ENCODE data around the gene ELF5. TPM values are rescaled to one million over a fixed set of nuclear protein-coding genes. Genes with fewer than 3 reads are reported as not detected.

The ELF5 gene
- total RNA-seq, 5 donors from 2014 or later (not counting 1 experiment from before 2014, with no cell fraction given): not detected

- H3K27me3 ChIP-seq (replicated peaks in 1 of 2; ENCODE audit: control insufficient read depth in 2 of 2, extremely low read depth in 1 of 2, insufficient read depth in 2 of 2, low read length in 1 of 2): peaks cover 0 to 6% of the 10 kb centered on the region in 2 experiments
- H3K9me3 ChIP-seq: no peaks in the 10 kb centered on the region
- H3K36me3 ChIP-seq (ENCODE audit: control insufficient read depth in 2 of 2, extremely low read depth in 1 of 2, insufficient read depth in 1 of 2, low read length in 1 of 2): no peaks in the 10 kb centered on the region
- H3K4me3 ChIP-seq (ENCODE audit: control insufficient read depth in 1 of 2, extremely low read depth in 1 of 2, low read length in 1 of 2): no peak overlapping the region
- 83% methylated on average over 7 of the region's 9 CpGs for WGBS (ENCODE audit: insufficient coverage)
- no peaks in the 10 kb centered on the region for H3K36me3 Mint-ChIP-seq
- ATAC-seq (replicated peaks in 1 of 4) (no peak), DNase-seq (no peak)
- H3K4me1 Mint-ChIP-seq: no peaks in the 10 kb centered on the region
- peaks cover 16% of the 10 kb centered on the region in 2 donors for H3K27me3 Mint-ChIP-seq
- H3K4me1 ChIP-seq (ENCODE audit: control insufficient read depth in 1 of 2, extremely low read depth in 1 of 2, insufficient read depth in 2 of 2, low read length in 2 of 2): no peaks in the 10 kb centered on the region
- H3K27ac Mint-ChIP-seq: no peak overlapping the region
- H3K27ac ChIP-seq (ENCODE audit: low read length): no peak overlapping the region
- ChIA-PET CTCF (no interaction called here), POLR2A (no interaction called here)
- no peak overlapping the region for H3K4me3 Mint-ChIP-seq
- no peaks in the 10 kb centered on the region for H3K9me3 Mint-ChIP-seq
Measured at GRCh38 chr11:34525888-34526657, 12.5 kb upstream of the ELF5 start.

GRCh38 chr11:34525098-34525497 lies 11.5 kb upstream of the ELF5 start:
- Mint-ChIP-seq H3K27ac (no peak overlapping the region), H3K4me3 (no peak overlapping the region), H3K4me1 (no peaks in the 10 kb centered on the region), H3K36me3 (no peaks in the 10 kb centered on the region), H3K9me3 (no peaks in the 10 kb centered on the region), H3K27me3 (peaks cover 11 to 14% of the 10 kb centered on the region in 2 donors)
- ChIA-PET POLR2A (no interaction called here), CTCF (no interaction called here)
- ATAC-seq (replicated peaks in 1 of 4) (no peak), DNase-seq (no peak)
- Histone ChIP-seq H3K27me3 (replicated peaks in 1 of 2; ENCODE audit: control insufficient read depth in 2 of 2, extremely low read depth in 1 of 2, insufficient read depth in 2 of 2, low read length in 1 of 2) (peaks cover 0 to 6% of the 10 kb centered on the region in 2 experiments), H3K36me3 (ENCODE audit: control insufficient read depth in 2 of 2, extremely low read depth in 1 of 2, insufficient read depth in 1 of 2, low read length in 1 of 2) (no peaks in the 10 kb centered on the region), H3K4me3 (ENCODE audit: control insufficient read depth in 1 of 2, extremely low read depth in 1 of 2, low read length in 1 of 2) (no peak overlapping the region), H3K27ac (ENCODE audit: low read length) (no peak overlapping the region), H3K4me1 (ENCODE audit: control insufficient read depth in 1 of 2, extremely low read depth in 1 of 2, insufficient read depth in 2 of 2, low read length in 2 of 2) (no peaks in the 10 kb centered on the region), H3K9me3 (no peaks in the 10 kb centered on the region)
- 86% methylated on average over 1 of the region's 4 CpGs for WGBS (ENCODE audit: insufficient coverage)

- H3K4me1 Mint-ChIP-seq: no peaks in the 10 kb centered on the region
- no peaks in the 10 kb centered on the region for H3K36me3 Mint-ChIP-seq
- Histone ChIP-seq H3K27ac (ENCODE audit: low read length) (no peak overlapping the region), H3K27me3 (replicated peaks in 1 of 2; ENCODE audit: control insufficient read depth in 2 of 2, extremely low read depth in 1 of 2, insufficient read depth in 2 of 2, low read length in 1 of 2) (peaks cover 0 to 6% of the 10 kb centered on the region in 2 experiments), H3K4me3 (ENCODE audit: control insufficient read depth in 1 of 2, extremely low read depth in 1 of 2, low read length in 1 of 2) (no peak overlapping the region), H3K4me1 (ENCODE audit: control insufficient read depth in 1 of 2, extremely low read depth in 1 of 2, insufficient read depth in 2 of 2, low read length in 2 of 2) (no peaks in the 10 kb centered on the region), H3K9me3 (no peaks in the 10 kb centered on the region), H3K36me3 (ENCODE audit: control insufficient read depth in 2 of 2, extremely low read depth in 1 of 2, insufficient read depth in 1 of 2, low read length in 1 of 2) (no peaks in the 10 kb centered on the region)
- WGBS (ENCODE audit: insufficient coverage): 84% methylated on average over 9 of the region's 12 CpGs
- ATAC-seq (replicated peaks in 1 of 4): no peak
- H3K27ac Mint-ChIP-seq: no peak overlapping the region
- CTCF ChIA-PET: no interaction called here
- H3K4me3 Mint-ChIP-seq: no peak overlapping the region
- POLR2A ChIA-PET: no interaction called here
- H3K9me3 Mint-ChIP-seq: no peaks in the 10 kb centered on the region
- peaks cover 8 to 11% of the 10 kb centered on the region in 2 donors for H3K27me3 Mint-ChIP-seq
- DNase-seq: no peak
Measured at GRCh38 chr11:34524696-34525095, 11.1 kb upstream of the ELF5 start.

GRCh38 chr11:34523053-34523452 lies 9.5 kb upstream of the ELF5 start:
- H3K27ac ChIP-seq (ENCODE audit: low read length): no peak overlapping the region
- no peak for ATAC-seq (replicated peaks in 1 of 4)
- POLR2A ChIA-PET: no interaction called here
- CTCF ChIA-PET: no interaction called here
- no peak for DNase-seq
- no peaks in the 10 kb centered on the region for H3K4me1 ChIP-seq (ENCODE audit: control insufficient read depth in 1 of 2, extremely low read depth in 1 of 2, insufficient read depth in 2 of 2, low read length in 2 of 2)
- no peaks in the 10 kb centered on the region for H3K4me1 Mint-ChIP-seq
- peaks cover 0 to 6% of the 10 kb centered on the region in 2 experiments for H3K27me3 ChIP-seq (replicated peaks in 1 of 2; ENCODE audit: control insufficient read depth in 2 of 2, extremely low read depth in 1 of 2, insufficient read depth in 2 of 2, low read length in 1 of 2)
- no peak overlapping the region for H3K27ac Mint-ChIP-seq
- no peak overlapping the region for H3K4me3 Mint-ChIP-seq
- no peaks in the 10 kb centered on the region for H3K36me3 ChIP-seq (ENCODE audit: control insufficient read depth in 2 of 2, extremely low read depth in 1 of 2, insufficient read depth in 1 of 2, low read length in 1 of 2)
- no peak overlapping the region for H3K4me3 ChIP-seq (ENCODE audit: control insufficient read depth in 1 of 2, extremely low read depth in 1 of 2, low read length in 1 of 2)
- no peaks in the 10 kb centered on the region for H3K9me3 Mint-ChIP-seq
- 72% methylated on average over 2 of the region's 3 CpGs for WGBS (ENCODE audit: insufficient coverage)
- H3K36me3 Mint-ChIP-seq: no peaks in the 10 kb centered on the region
- no peaks in the 10 kb centered on the region for H3K9me3 ChIP-seq
- H3K27me3 Mint-ChIP-seq: peaks cover 0 to 5% of the 10 kb centered on the region in 2 donors

- DNase-seq: no peak
- no peak overlapping the region for H3K27ac ChIP-seq (ENCODE audit: low read length)
- no peaks in the 10 kb centered on the region for H3K9me3 Mint-ChIP-seq
- H3K27me3 ChIP-seq (replicated peaks in 1 of 2; ENCODE audit: control insufficient read depth in 2 of 2, extremely low read depth in 1 of 2, insufficient read depth in 2 of 2, low read length in 1 of 2): peaks cover 0 to 6% of the 10 kb centered on the region in 2 experiments
- peaks cover 0 to 5% of the 10 kb centered on the region in 2 donors for H3K27me3 Mint-ChIP-seq
- CTCF ChIA-PET: no interaction called here
- H3K36me3 ChIP-seq (ENCODE audit: control insufficient read depth in 2 of 2, extremely low read depth in 1 of 2, insufficient read depth in 1 of 2, low read length in 1 of 2): no peaks in the 10 kb centered on the region
- H3K4me1 ChIP-seq (ENCODE audit: control insufficient read depth in 1 of 2, extremely low read depth in 1 of 2, insufficient read depth in 2 of 2, low read length in 2 of 2): no peaks in the 10 kb centered on the region
- no peak overlapping the region for H3K4me3 ChIP-seq (ENCODE audit: control insufficient read depth in 1 of 2, extremely low read depth in 1 of 2, low read length in 1 of 2)
- no peaks in the 10 kb centered on the region for H3K4me1 Mint-ChIP-seq
- H3K36me3 Mint-ChIP-seq: no peaks in the 10 kb centered on the region
- no peak overlapping the region for H3K27ac Mint-ChIP-seq
- WGBS (ENCODE audit: insufficient coverage): 60% methylated on average over 2 of the region's 2 CpGs
- H3K4me3 Mint-ChIP-seq: no peak overlapping the region
- no peak for ATAC-seq (replicated peaks in 1 of 4)
- H3K9me3 ChIP-seq: no peaks in the 10 kb centered on the region
- POLR2A ChIA-PET: no interaction called here
Measured at GRCh38 chr11:34522188-34522587, 8.6 kb upstream of the ELF5 start.

GRCh38 chr11:34521265-34521664 lies 7.7 kb upstream of the ELF5 start:
- Histone ChIP-seq H3K36me3 (ENCODE audit: control insufficient read depth in 2 of 2, extremely low read depth in 1 of 2, insufficient read depth in 1 of 2, low read length in 1 of 2) (no peaks in the 10 kb centered on the region), H3K27ac (ENCODE audit: low read length) (no peak overlapping the region), H3K9me3 (no peaks in the 10 kb centered on the region), H3K4me3 (ENCODE audit: control insufficient read depth in 1 of 2, extremely low read depth in 1 of 2, low read length in 1 of 2) (no peak overlapping the region), H3K4me1 (ENCODE audit: control insufficient read depth in 1 of 2, extremely low read depth in 1 of 2, insufficient read depth in 2 of 2, low read length in 2 of 2) (no peaks in the 10 kb centered on the region), H3K27me3 (replicated peaks in 1 of 2; ENCODE audit: control insufficient read depth in 2 of 2, extremely low read depth in 1 of 2, insufficient read depth in 2 of 2, low read length in 1 of 2) (peaks cover 0 to 6% of the 10 kb centered on the region in 2 experiments)
- H3K4me1 Mint-ChIP-seq: no peaks in the 10 kb centered on the region
- ChIA-PET POLR2A (no interaction called here), CTCF (no interaction called here)
- H3K27me3 Mint-ChIP-seq: peaks cover 0 to under 1% of the 10 kb centered on the region in 2 donors
- no peaks in the 10 kb centered on the region for H3K36me3 Mint-ChIP-seq
- no peak overlapping the region for H3K4me3 Mint-ChIP-seq
- H3K9me3 Mint-ChIP-seq: no peaks in the 10 kb centered on the region
- DNase-seq (no peak), ATAC-seq (replicated peaks in 1 of 4) (no peak)
- H3K27ac Mint-ChIP-seq: no peak overlapping the region
